ENCODE results near the gene ALDH3B1. TPM values are rescaled to one million over a fixed set of nuclear protein-coding genes. Genes with fewer than 3 reads are reported as not detected.
A peak's percentile ranks its signal among the peaks of the same experiment; 100 is the strongest.

The ALDH3B1 gene
- total and polyA plus RNA-seq, 9 of the 15 experiments (the other 6 are each of a cell fraction or from before 2014, with no cell fraction given) = 0.01 to 0.35 (median 0.07) TPM; not detected in 2

DNA sequence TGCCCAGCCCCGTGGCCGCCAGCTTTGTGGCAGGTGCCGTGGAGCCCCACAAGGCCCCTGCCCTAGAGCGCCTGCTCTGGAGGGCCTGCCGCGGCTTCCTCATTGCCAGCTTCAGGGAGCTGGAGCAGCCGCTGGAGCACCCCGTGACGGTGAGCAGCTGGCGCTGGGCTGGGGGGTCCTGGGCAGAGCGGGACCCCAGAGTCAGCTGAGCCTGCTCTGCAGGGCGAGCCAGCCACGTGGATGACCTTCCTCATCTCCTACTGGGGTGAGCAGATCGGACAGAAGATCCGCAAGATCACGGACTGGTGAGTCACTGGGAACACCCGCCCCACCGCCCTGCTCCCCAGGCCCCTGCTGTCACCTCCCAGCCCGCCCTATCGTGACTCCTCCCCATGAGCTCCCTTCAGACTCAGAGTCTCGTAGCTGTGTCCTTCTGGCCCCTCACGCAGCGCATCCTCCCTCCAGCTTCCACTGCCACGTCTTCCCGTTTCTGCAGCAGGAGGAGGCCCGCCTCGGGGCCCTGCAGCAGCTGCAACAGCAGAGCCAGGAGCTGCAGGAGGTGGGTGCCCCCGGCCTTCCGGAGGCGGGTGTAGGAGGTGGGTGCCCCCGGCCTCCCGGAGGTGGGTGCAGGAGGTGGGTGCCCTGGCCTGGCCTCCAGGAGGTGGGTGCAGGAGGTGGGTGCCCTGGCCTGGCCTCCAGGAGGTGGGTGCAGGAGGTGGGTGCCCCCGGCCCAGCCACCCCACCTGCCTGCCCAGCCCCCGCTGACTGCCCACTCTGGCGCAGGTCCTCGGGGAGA, 33.4 kb downstream of the ALDH3B1 start:
- intact Hi-C loops (cut with micrococcal nuclease) = no loop called here
- POLR2A ChIA-PET = interaction anchor here (0.5 to 4.9 kb wide), 8 partner anchors 9 to 333 kb away, joined by 3 to 55 read pairs (median 4); no protein-coding TSS in a partner anchor
- BruUV-seq (replicated peaks) = no TSS peak
- DNase-seq (ENCODE audit: extremely low read depth in 1 of 4, low spot score in 3 of 4) = peak; percentile 90 to 97 (median 94)
- peaks cover 65% of the 10 kb centered on the region; the same call in 2 of the 3 replicates for H3K36me3 ChIP-seq (ENCODE audit: control insufficient read depth, insufficient read depth, low read length)
- H3K9me3 ChIP-seq (replicated peaks; ENCODE audit: control insufficient read depth, insufficient read depth, low read depth, low read length) = no peaks in the 10 kb centered on the region
- H3K4me1 ChIP-seq (replicated peaks in 1 of 2; ENCODE audit: control insufficient read depth in 2 of 2, insufficient read depth in 2 of 2, low read length in 2 of 2) = peaks cover 33 to 72% of the 10 kb centered on the region in 2 experiments
- H2AFZ ChIP-seq (ENCODE audit: low read depth, low read length) = peak overlapping the region; percentile 56
- H4K20me1 ChIP-seq (replicated peaks; ENCODE audit: control insufficient read depth, insufficient read depth, low read length) = peaks cover 4% of the 10 kb centered on the region; the same call in 1 of the 2 replicates
- peaks cover 34% of the 10 kb centered on the region for H3K79me2 ChIP-seq (ENCODE audit: control insufficient read depth, insufficient read depth, low read length)
- in situ Hi-C loops (cut with MboI) = no loop called here
- ATAC-seq = peak; percentile 82
- no peaks in the 10 kb centered on the region for H3K27me3 ChIP-seq (ENCODE audit: control insufficient read depth in 2 of 2, insufficient read depth in 2 of 2, low read length in 2 of 2)
- H3K9me1 ChIP-seq (ENCODE audit: control insufficient read depth, insufficient read depth, low read length) = no peaks in the 10 kb centered on the region
- peak overlapping the region; percentile 90 for H3K27ac ChIP-seq (ENCODE audit: extremely low read depth, low read depth, low read length)
- CTCF ChIA-PET (ENCODE audit: low intra/inter-chr PET ratio) = no interaction called here
- H3K4me2 ChIP-seq (ENCODE audit: insufficient read depth, low read length) = peak overlapping the region; percentile 57
- peak overlapping the region; percentile 14; the same call in 1 of the 2 replicates for H3K4me3 ChIP-seq
- WGBS (ENCODE audit: insufficient coverage, low coverage, missing lambda C conversion rate) = 28% methylated on average over 30 of the region's 36 CpGs
- FAIRE-seq = peak; percentile 95
- peak overlapping the region; percentile 69 to 90; a peak in 3 of 4 replicates for H3K9ac ChIP-seq (ENCODE audit: insufficient read depth in 1 of 2, low read depth in 2 of 2, low read length in 2 of 2)
- TF ChIP-seq ZNF57 (CRISPR knock-in tag; IDR thresholded peaks at IDR 0.05) = no peak
- TF ChIP-seq ZNF586 (CRISPR knock-in tag; conservative IDR thresholded peaks at IDR 0.05) = no peak
- TF ChIP-seq TAF1 (IDR thresholded peaks at IDR 0.05; ENCODE audit: control insufficient read depth, extremely low read depth, insufficient read depth, low read length, severe bottlenecking) = no peak
- TF ChIP-seq NCOR1 (IDR thresholded peaks at IDR 0.05) = no peak
- TF ChIP-seq CCNT2 (IDR thresholded peaks at IDR 0.05; ENCODE audit: borderline replicate concordance, extremely low read depth, insufficient read length, low read depth, low read length) = peak; percentile 41
- no peak for TF ChIP-seq HDAC6 (IDR thresholded peaks at IDR 0.05; ENCODE audit: low read depth, low read length)
- TF ChIP-seq BCL6 (CRISPR knock-in tag; IDR thresholded peaks at IDR 0.05) = no peak
- 0 out of 2 replicates have a peak, but pooled peaks have one; percentile 27 for TF ChIP-seq SMARCC2 (IDR thresholded peaks at IDR 0.05; ENCODE audit: low read depth)
- TF ChIP-seq, protein P1, sequence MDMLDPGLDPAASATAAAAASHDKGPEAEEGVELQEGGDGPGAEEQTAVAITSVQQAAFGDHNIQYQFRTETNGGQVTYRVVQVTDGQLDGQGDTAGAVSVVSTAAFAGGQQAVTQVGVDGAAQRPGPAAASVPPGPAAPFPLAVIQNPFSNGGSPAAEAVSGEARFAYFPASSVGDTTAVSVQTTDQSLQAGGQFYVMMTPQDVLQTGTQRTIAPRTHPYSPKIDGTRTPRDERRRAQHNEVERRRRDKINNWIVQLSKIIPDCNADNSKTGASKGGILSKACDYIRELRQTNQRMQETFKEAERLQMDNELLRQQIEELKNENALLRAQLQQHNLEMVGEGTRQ (CRISPR knock-in tag; IDR thresholded peaks at IDR 0.05) = peak; percentile 13; the same call in 1 of the 2 replicates
- no peak for TF ChIP-seq RBM17 (IDR thresholded peaks at IDR 0.05; ENCODE audit: borderline replicate concordance, low read depth, low read length)
- TF ChIP-seq PHB2 (IDR thresholded peaks at IDR 0.05; ENCODE audit: low read depth) = no peak
- peak; percentile 43; the same call in 1 of the 2 replicates for TF ChIP-seq EGR1 (conservative IDR thresholded peaks at IDR 0.05)
- TF ChIP-seq HSF4 (CRISPR knock-in tag; IDR thresholded peaks at IDR 0.05; ENCODE audit: borderline replicate concordance) = no peak
- TF ChIP-seq SRSF9 (IDR thresholded peaks at IDR 0.05; ENCODE audit: borderline replicate concordance, low read depth, low read length) = no peak
- TF ChIP-seq DMBX1 (CRISPR knock-in tag; IDR thresholded peaks at IDR 0.05; ENCODE audit: borderline replicate concordance) = no peak
- TF ChIP-seq ETV1 (tag; conservative IDR thresholded peaks at IDR 0.05; ENCODE audit: low read depth) = no peak
- TF ChIP-seq ZFP1 (CRISPR knock-in tag; IDR thresholded peaks at IDR 0.05) = no peak
- TF ChIP-seq CBFA2T3 (IDR thresholded peaks at IDR 0.05) = no peak
- no peak for TF ChIP-seq NFIC (IDR thresholded peaks at IDR 0.05)
- no peak for TF ChIP-seq ZNF79 (CRISPR knock-in tag; IDR thresholded peaks at IDR 0.05; ENCODE audit: low read depth)

Data from K562 (cell line).